DMS153 (cell line): ENCODE measurements around the gene ID3.
A peak's percentile ranks its signal among the peaks of the same experiment; 100 is the strongest.

Experiments
- DNase-seq: peaks from one replicate; lab custom pipeline; 2025; lab: John Stamatoyannopoulos, UW

The ID3 gene

GRCh38 chr1:23525558-23526250 lies 33.6 kb downstream of the ID3 start:
- no peak for DNase-seq

- peak; percentile 79 for DNase-seq
Measured at GRCh38 chr1:23524716-23525401, 34.4 kb downstream of the ID3 start.

GRCh38 chr1:23524163-23524562 lies 35.1 kb downstream of the ID3 start:
- no peak for DNase-seq

- no peak for DNase-seq
Measured at GRCh38 chr1:23522244-23522982, 36.9 kb downstream of the ID3 start.

GRCh38 chr1:23521588-23521987 lies 37.7 kb downstream of the ID3 start:
- no peak for DNase-seq

GRCh38 chr1:23517581-23517980 lies 41.7 kb downstream of the ID3 start:
- DNase-seq, result no peak

GRCh38 chr1:23515905-23516304 lies 43.4 kb downstream of the ID3 start:
- DNase-seq, result no peak

GRCh38 chr1:23514111-23514679 lies 45.1 kb downstream of the ID3 start:
- no peak for DNase-seq

- no peak for DNase-seq
Measured at GRCh38 chr1:23509896-23510295, 49.4 kb downstream of the ID3 start.
